HG03064 (cell line): ENCODE measurements around the gene PBX3.

Experiments used
- ATAC-seq: cut with Tn5 transposase; IDR thresholded peaks from one replicate; pipeline ENCODE4 v1.9.1; 2021; ENCODE audit warnings: low read depth; ENCODE audit not compliant: unreplicated experiment

PBX3 gene

DNA sequence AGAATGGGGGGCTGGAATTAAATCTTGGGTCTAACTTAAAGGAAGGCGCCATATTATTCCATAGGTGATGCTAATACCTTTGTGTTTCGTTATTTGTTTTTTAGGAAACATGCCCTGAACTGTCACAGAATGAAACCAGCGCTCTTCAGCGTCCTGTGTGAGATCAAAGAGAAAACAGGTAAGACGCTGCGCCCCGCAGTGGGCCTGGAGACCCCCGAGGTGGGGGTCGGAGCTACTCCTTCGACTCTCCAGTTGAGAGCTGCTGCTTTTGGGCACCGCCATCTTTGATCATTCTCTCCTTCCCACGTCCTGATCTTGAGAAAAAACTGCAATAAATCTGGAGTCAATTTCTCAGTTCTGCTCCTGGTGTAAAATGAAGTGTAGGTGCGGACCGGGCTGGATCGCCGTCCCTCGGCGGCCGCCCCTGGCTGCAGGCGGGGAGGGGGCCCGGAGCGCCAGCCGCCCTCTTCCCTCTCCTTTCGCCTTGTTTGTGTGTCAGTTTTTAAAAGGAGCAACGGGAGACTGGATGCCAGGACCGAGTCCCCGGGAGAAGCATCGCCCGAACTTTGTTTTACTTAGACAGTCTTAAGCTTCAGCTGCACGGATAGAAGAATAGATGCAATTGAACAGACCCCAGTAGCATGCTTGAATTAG is 1.4 kb downstream of the PBX3 start:
- ATAC-seq, result no peak

DNA sequence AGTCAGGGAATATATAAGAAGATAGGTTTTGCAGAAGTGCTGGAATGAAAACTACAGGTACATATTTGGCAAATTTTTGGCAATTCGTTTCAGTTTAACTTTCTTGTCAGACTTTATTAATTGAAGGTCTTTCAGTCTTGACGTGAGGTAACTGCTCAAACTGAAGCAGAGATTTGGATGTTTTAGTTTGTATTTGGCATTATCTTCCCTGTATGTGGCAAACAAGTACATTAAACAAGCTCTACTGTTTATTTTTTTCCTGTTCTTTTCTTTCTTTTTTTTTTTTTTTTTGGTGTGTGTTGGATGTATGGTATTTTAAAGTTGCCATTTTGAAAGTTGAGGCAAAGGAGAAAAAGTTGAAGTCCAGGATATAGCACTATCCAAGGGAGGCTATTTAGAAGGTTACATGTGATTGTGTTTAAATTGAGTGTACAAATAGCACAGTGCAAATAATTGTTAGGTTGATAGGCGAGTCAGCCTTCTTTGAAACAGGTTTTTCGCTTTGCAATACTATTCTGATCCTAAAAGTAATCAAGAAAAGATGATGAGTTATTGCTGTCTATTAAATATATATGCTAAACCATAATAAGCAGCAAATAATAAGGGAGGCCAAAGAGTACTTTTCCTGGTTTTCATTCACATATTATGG is 2.2 kb downstream of the PBX3 start:
- no peak for ATAC-seq

DNA sequence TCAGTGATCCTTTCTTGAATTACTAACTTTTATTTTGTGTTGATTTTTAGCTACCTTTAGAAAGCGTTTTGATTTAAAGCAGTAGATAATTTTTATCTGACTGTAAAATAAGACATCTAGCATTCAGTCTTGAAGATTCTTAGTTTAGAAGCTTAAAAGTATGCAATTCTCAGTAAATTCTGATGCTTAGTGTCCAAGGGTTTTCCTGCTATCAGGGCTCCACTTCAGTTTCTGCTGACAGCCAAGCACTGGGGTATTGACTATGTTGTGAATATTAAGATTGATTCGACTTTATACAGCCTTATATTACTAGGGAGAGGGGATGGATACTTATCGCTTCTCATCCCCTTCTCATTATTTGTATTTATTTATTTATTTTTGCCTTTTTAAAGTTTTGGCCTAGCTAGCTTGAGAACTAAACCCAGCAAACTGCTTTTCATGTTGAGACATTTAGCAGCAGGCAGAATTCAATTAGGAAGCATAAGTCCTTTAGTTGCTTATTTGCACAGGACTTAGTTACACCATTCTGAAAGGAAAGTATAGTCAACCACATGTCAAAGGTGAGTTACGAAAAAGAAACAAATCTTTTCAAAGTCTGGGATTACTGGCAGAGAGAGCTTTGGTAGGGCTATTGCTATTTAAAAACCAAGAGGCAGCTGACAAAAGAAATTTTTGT is 2.9 kb downstream of the PBX3 start:
- ATAC-seq, result no peak

DNA sequence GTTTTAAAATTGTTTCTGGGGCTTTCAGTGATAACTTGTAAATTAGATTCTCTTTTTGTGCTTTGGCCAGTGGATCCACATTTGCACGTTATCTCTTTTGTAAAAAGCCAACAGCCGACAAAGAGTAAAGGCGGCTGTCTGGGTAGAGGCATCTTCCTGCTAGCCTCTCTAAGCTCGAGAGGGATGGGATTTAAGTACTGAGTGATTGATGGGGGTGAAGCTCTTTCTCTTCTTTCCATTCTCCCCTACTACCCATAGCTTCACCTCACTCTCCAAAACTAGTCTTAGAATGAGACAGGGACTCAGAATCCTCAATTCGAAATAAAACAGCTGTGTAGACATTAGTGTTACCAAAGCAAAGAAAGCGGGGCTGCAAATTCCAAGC is 3.4 kb downstream of the PBX3 start:
- ATAC-seq, result no peak

DNA sequence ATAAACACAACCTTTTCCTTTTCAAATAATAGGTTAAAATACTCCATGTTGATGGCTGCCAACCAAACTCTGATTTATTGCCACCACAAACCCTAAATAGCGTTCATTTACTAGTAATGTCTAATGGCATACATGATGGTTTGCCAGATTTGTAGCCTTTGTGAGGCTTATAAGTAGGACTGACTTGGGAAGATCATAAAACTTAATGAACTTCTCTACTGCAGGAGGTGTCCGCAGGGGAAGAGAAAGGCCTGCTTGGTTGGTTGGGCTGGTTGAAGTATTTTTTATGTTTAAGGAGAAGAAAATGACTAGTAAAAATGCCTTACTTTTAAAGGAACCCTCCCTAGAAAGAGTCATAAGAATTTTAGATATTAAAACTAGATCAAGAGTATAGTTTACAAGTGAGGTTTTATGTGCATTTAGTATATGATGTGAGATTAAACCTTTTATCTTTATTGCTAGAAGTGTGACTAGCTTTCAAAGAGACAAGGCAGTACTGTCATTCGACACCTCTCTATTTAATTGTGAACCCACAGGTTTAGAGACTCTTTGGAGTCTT is 5.0 kb downstream of the PBX3 start:
- ATAC-seq, result no peak

DNA sequence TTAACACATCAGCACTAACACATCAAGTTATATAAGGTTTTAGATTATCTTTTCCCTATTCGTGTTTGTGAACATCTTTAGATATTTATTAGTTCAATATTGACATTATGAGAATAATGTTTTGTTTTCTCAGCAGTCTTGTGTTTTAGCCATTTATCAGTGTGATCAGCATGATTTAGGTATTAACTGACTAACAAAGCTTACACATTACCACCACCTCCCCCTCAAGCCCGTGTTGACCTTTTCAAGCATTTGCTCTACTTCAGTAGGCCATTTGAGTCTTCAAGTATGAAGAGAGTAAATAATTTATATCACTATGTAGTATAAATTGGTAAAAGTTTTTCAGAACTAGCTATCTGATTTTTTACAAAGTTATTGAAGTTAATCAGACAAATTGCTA is 6.9 kb downstream of the PBX3 start:
- ATAC-seq, result no peak

DNA sequence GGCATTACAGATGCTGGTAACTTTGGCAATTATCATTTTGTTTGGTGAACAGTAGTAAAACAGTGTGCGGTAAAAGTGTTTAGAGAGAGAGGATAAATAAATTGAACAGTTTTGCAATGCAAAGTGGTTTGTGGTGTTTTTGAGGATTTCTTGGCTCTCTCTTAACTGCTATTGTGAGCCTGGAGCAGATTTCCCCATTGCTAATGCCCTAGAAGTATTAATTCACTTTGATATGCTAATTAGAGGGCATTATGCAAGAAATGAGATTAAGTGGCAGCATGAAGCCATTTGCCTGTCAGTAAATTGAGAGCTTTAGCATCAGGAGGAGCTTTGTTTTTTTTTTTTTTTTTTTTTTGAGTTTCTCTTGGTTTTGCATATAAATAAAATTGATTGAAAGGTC is 8.2 kb downstream of the PBX3 start:
- no peak for ATAC-seq

DNA sequence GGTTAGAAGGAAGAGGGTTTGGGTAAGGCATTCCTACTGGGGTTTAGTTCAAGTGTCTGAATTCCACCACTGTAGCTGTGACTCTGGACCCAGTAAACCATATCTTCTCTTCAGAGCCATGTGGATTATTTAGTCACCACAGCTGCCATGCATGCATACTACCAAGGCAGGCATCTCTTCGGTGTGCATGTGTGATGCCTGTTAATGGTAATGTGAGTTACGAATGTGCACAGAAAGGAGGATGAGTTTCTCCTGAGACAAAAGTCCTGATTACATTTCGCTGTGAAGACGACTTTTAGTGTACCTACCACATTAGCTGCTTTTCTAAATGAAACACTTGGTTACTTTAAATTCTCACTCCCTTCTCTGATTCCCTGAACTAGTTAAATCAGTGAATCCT is 9.3 kb downstream of the PBX3 start:
- ATAC-seq, result no peak

DNA sequence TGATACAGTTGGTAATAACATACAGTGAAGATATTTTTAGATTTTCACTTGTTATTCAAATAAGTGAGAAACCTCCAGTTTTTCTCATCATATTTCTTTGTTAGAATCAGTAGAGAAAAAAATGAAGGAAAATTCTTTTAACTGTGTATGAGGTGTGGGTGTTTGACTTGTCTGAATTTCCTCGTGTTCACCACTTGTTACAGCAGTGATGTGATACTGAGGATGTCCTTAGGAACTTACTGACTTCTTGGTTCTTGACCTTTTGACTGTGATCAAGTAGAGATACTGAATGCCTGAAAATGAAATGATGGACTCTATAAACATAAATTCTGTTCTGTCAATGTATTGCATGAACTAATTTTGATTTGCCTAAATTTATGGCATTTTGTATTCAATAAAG is 10.7 kb downstream of the PBX3 start:
- ATAC-seq, result no peak

DNA sequence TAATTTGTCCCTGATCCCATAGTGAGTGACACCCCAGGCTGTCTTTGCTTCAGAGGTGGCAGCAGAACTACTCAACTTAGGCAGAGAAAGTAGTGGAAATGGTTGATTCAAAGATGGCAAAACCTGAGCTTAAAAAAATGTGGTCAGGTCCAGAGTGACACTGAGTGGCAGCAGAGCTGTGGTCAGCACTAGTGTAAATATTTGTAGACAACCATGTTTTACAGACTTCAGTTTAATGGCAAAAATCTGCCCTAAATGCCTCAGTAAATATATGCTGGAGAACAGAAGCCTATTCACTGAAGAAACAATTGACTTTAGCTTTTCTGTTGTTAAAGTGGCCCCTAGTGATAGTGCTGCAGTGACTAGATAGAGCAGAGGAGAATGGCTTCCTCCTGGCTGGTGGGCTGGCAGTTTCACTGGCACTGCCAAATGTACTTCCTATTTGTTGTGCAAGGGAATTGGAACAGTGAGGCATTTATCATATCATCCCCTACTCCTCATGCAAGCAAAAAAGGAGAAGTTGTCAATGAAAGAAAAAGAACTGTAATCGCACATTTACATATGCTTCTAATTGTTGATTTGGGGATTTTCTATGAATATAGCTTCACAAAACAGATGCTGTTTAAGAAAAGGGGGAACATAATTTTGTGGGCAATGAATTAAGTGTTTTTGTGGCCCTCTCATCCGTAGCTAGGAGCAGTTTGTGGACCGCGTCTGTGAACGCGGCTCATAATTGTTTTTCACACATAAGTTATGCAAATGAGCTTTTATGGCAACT is 12.0 kb downstream of the PBX3 start:
- no peak for ATAC-seq

DNA sequence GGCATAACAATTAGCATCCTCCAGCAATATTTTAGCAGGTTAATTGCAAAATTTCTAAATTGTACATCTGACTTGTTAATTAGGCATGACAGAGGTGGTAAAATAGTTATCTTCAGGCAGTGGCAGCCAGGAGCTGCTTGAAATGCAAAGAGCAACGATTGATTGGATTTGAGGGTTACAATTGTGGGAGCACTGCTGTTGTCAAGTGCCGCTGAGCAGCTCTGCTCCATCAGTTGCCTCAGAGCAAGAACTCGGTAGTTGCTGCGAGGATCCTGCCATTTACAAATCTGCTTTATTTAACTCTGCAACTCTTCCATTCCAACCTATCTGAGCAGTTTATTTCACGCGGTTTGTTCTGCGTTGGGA is 12.6 kb downstream of the PBX3 start:
- ATAC-seq, result no peak

DNA sequence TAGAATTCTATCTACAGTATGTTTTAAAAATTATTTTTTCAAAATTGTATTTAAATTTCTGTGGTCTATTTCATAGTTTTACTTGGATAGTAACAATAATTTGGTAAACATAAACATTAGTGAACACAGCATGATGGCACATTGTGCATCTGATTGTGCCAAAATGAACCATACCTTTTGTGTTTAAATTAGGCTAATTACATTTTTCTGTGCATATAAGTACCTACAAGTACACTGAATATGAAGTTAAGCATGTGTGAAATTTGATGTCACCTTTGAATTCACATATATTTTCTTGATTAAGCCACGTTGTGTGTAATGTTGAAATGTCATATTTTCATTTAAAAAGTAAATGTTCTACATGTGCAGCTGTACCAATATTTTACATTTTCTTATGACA is 13.4 kb downstream of the PBX3 start:
- no peak for ATAC-seq

DNA sequence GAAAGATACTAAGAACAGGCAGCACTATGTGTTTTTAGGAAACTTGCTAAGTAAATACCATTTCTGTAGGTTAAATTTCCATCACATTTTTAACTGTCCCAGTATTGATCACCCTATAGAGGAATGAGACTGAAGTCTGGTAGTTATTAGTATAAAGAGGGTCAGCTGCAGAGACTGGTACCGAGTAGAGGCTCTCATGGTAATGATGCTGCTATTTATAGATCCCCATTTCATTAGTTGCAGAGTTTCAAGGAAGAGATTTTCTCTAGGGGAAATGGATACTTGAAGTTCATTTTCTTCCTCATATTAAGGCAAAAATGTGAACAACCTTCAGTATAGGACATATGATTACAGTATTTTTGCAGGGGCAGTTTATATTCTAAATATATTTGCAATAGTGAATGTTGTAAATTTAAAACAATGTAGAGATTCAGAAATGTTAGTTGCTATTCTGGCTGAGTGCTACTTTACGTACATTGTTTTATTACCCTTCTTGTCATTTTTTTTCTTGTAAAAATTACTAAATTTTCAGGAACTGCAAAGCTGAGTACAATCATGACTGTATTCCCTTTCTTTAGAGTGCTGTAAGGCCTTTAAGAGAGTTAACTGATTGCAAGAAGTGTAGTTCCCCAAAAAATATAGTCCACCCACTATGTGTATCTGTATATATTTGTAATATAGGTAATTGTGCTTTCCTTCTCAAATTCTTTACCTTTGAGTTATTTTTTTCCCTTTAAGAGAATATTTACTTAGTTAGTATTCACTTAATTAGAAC is 14.7 kb downstream of the PBX3 start:
- no peak for ATAC-seq

DNA sequence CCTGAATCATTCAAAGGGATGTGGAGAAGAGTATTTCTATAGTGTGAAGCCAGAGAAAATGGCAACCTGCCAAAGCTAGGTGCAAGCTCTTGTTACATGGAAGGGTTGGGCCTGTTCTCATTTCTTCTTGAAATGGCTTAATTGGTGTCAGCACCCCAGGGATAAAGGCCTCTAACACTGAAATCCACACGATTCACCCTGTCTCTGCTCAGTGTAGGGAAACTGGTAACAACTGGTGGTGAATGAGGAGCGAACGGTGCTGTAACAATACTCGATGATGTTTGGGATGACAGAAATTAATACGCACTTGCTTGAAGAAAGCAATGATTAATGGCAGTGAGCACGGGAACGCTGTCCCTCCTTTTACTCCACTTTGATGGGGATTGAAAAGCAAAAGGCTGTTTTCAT is 16.2 kb downstream of the PBX3 start:
- ATAC-seq, result no peak

DNA sequence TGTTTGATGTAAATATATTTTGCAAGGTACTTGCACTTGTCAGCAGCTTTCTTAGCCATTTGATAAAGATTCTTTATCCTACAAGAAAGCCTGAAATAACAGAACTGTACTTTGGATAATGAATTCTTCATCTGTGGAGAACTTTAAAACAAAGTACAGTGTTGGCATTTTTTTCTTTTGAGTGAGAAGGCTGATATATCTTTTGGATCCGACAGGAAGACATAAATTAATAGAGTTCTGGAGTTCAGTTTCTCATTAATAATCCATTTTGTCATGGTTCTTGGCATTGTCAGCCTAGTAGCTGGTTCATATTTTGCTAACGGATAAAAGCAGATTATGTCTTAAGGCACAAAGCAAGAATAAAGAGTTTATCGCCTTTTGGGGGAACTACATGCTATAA is 17.0 kb downstream of the PBX3 start:
- ATAC-seq, result no peak

DNA sequence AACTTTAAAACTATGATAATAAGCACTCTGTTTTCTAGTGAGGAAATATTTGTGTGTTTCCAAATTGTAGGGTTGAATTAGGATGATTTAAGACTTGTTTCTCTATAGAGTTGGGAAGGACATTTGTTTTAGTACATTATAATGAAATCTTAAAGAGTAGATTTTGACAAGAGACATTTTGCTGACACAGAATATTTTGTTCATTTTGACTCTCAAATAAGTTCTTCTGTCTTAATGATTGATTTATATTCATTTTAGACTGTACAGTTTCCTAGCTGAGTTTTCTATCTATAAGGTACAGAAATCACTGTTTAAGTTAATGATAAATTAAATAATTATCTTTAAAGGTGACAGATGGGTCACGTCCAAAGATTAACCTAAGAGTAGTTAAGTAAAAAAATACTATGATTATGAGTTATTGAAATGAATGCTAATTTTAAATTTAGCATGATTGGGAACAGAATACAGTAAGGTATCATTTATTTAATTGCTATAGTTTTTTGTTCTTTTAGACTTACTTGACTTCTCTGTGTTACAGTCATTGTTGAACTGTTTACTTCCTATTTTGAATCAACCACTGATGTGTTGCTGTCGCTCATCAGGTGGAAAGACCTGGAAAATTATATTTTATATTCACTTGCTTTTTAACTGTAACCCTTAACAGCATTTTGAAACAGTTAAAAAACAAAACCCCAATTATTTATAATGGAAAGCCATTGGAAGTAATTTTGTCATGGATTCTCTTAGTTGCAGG is 19.5 kb downstream of the PBX3 start:
- no peak for ATAC-seq

DNA sequence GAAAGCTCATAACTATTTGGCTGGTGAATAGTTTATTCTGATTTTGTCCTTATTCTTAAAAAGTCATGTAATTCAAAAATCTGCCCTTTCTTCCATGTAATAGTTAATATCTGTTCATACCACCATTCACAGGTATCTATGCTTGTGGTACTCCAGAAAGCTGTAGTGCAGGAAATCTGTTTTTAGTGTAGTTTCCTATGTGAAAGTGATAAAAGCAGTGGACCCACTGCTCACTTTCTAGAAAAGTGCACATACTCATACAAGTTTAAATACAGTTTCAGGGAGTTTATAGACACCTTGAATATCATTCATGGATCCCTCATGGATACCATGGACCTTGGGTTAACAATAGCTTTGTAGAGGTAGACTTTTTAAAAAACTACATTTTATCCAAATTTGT is 20.2 kb downstream of the PBX3 start:
- no peak for ATAC-seq

DNA sequence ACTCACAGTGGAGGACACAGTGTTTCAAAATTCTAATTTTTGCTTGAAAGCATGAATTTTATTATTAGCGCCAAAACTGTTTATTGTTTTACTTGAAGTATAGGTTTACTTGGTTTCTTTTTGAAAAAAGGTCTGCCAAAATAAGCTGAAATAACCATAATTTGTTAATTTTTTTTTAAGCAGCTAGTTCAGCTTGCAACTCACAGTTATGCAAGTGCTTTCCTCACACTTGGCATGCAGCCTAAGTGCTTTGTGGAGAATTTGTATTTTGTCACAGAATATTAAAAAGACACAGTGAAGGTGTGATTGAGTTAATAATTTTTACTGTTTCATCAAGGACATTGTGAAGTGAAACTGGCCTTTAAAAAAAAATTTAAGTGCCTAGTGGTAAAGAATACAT is 21.6 kb downstream of the PBX3 start:
- no peak for ATAC-seq

DNA sequence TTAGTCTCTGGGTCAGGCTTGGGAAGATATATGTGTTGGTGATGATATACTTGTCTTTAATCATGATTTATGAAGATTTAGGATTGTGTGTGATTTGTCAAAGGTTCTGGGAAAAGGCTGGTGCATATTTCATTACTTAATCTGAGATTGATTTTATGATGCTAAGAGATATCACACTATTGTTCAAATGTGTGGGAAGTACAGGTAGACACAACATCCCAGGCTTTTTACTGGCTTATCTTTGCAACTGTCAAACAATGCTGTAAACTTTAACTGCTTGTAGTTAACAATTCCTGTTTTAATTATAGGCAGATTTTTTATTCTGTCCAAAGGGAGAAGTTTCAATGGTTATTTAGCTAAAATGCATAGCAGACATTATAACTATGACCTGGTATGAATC is 23.9 kb downstream of the PBX3 start:
- no peak for ATAC-seq

DNA sequence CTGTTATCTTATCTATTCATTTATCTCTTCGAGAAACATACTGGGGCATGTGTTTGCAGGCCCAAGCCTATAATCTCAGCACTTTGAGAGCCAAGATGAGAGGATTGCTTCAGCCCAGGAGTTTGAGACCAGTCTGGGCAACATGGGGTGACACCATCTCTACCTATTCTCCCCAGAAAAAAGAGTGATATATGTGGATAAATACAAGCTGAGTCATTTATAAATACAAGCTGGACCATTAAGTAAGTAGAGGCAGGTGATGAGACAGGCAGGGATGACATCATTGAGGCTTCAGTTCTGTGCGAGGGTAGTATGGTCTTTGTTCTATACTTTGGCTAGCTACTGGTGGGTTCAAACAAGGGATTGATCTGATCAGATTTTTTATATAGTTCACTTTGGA is 25.6 kb downstream of the PBX3 start:
- ATAC-seq, result no peak
